Measurements from ENCODE around the gene AKAP1. TPM values are rescaled to one million over a fixed set of nuclear protein-coding genes. Genes with fewer than 3 reads are reported as not detected.

Gene AKAP1
- polyA plus RNA-seq, 1 of the 3 experiments (the other 2 are of a cell fraction): 36.3 TPM

DNA sequence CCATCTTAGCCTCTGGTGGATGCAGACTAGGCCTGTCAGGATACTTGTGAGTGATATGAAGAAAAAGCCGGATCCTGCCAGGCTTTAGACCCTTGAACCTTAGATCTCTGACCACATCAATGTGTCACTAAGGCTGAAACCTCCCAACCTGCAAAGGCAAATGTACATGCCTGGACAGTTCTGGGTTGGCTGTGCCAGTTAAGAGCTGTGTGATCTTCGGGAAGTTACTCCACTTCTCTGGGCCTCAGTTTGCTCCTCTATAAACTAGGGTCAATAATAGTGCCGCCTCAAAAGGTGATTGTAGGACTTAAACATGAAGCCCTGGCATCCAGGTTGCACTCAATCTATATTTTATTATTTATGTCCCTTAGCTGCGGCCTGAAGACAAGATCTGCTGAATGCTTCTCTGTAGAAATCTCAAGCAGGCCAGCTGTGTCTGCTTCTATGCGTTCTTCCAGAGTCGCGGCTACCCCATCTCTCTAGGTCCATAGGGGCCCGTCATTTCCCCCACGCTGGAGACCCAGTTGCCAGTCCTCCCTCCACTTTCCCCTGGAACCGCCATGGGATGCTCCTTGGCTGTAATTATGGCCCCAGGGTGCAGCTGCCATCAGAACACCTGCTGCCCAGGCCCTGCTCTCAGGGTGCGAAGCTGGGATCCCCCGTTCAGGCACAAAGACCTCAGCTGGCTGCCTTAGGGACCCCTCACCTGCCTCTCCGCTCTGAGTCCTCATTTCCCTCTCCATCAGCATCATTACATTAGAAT lies 50.2 kb downstream of the AKAP1 start:
- CTCF ChIA-PET: interaction anchor here (0.8 to 3.0 kb wide), 13 partner anchors 10 to 860 kb away, joined by 3 to 18 read pairs (median 5); no protein-coding TSS in a partner anchor
- H4K20me1 ChIP-seq (ENCODE audit: insufficient read depth): no peaks in the 10 kb centered on the region
- TF ChIP-seq REST (IDR thresholded peaks at IDR 0.05; ENCODE audit: low read depth, low read length) (no peak), RXRA (IDR thresholded peaks at IDR 0.05; ENCODE audit: borderline replicate concordance, low read depth) (no peak), MAX (IDR thresholded peaks at IDR 0.05; ENCODE audit: low read depth) (no peak), RCOR1 (IDR thresholded peaks at IDR 0.05; ENCODE audit: low read length) (no peak), NFIC (IDR thresholded peaks at IDR 0.05; ENCODE audit: borderline replicate concordance) (no peak), MEF2A (IDR thresholded peaks at IDR 0.05; ENCODE audit: borderline replicate concordance, low read depth) (no peak), EP300 (IDR thresholded peaks at IDR 0.05; ENCODE audit: borderline replicate concordance in 1 of 2, low read depth in 1 of 2, low read length in 1 of 2) (no peak), NRF1 (IDR thresholded peaks at IDR 0.05; ENCODE audit: low read depth, low read length) (no peak), PBX3 (IDR thresholded peaks at IDR 0.05) (no peak), USF2 (IDR thresholded peaks at IDR 0.05; ENCODE audit: borderline replicate concordance, low read depth, low read length) (no peak), FOXJ3 (CRISPR knock-in tag; IDR thresholded peaks at IDR 0.05) (no peak), TEAD4 (IDR thresholded peaks at IDR 0.05; ENCODE audit: borderline replicate concordance, insufficient read depth) (no peak)
- TF ChIP-seq, protein P1, sequence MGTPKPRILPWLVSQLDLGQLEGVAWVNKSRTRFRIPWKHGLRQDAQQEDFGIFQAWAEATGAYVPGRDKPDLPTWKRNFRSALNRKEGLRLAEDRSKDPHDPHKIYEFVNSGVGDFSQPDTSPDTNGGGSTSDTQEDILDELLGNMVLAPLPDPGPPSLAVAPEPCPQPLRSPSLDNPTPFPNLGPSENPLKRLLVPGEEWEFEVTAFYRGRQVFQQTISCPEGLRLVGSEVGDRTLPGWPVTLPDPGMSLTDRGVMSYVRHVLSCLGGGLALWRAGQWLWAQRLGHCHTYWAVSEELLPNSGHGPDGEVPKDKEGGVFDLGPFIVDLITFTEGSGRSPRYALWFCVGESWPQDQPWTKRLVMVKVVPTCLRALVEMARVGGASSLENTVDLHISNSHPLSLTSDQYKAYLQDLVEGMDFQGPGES (IDR thresholded peaks at IDR 0.05; ENCODE audit: low read depth, low read length): no peak
- H3K79me2 ChIP-seq (ENCODE audit: insufficient read depth): no peaks in the 10 kb centered on the region
- DNase-seq: peak; percentile 62
- peak overlapping the region in 1 of 2 experiments; percentile 47; a peak in 2 of 4 replicates for H3K27ac ChIP-seq (ENCODE audit: low read depth in 2 of 2, low read length in 1 of 2)
- POLR2A ChIA-PET: interaction anchor here (1.2 kb wide), 1 partner anchor 156 kb away, joined by 3 read pairs; no protein-coding TSS in a partner anchor
- H3K27me3 ChIP-seq (ENCODE audit: insufficient read depth): no peaks in the 10 kb centered on the region
- H2AFZ ChIP-seq (ENCODE audit: low read depth): no peak overlapping the region
- H3K9me3 ChIP-seq: no peaks in the 10 kb centered on the region
- no peaks in the 10 kb centered on the region for H3K36me3 ChIP-seq (replicated peaks in 1 of 2; ENCODE audit: control insufficient read depth in 1 of 2, insufficient read depth in 2 of 2, low read length in 1 of 2)
- H3K9me2 ChIP-seq: no peaks in the 10 kb centered on the region
- 81% methylated on average over 13 of the region's 13 CpGs for WGBS (ENCODE audit: low lambda C conversion rate)
- no peak overlapping the region for H3K4me3 ChIP-seq (ENCODE audit: low read depth in 2 of 2, low read length in 1 of 2)
- peaks cover 6% of the 10 kb centered on the region for H3F3A ChIP-seq (replicated peaks; ENCODE audit: insufficient read depth)
- H3K9ac ChIP-seq: no peak overlapping the region
- H3K4me1 ChIP-seq (ENCODE audit: control insufficient read depth in 1 of 2, insufficient read depth in 2 of 2, low read depth in 1 of 2, low read length in 1 of 2): peaks cover 0 to 15% of the 10 kb centered on the region in 2 experiments; a peak in 1 of 4 replicates
- H3K4me2 ChIP-seq: no peak overlapping the region

Data from SK-N-SH (cell line).